A673 (cell line): ENCODE results near the gene PRL.

ENCODE experiments used
- CTCF ChIP-seq: fragments of 300-800, 200-600 bp; sonication (generic); conservative IDR thresholded peaks from 2 replicates; pipeline ENCODE4 v1.5.1; 2017; ENCODE audit warnings: low read depth, mild to moderate bottlenecking, antibody characterized with exemption, low read length, moderate library complexity, mixed read lengths
- EZH2 ChIP-seq: fragments of 200-600 bp; sonication (generic); IDR thresholded peaks from 2 replicates; pipeline ENCODE4 v1.6.1; 2017; ENCODE audit warnings: borderline replicate concordance, low read depth, mild to moderate bottlenecking, mixed read lengths, antibody characterized with exemption, low read length; ENCODE audit not compliant: poor library complexity, severe bottlenecking

- TF ChIP-seq CTCF: no peak
- TF ChIP-seq EZH2: no peak
Observed at GRCh38 chr6:22323848-22324247, 27.0 kb upstream of the PRL start.
